Loucy (cell line): Measurements from ENCODE around the gene QSER1.
A peak's percentile ranks its signal among the peaks of the same experiment; 100 is the strongest.

ENCODE experiments used
- H2AFZ ChIP-seq: fragments of 200-600 bp; sonication (generic); 2 replicates; pipeline ENCODE4 v1.6.0; 2016; ENCODE audit warnings: antibody characterized with exemption, mild to moderate bottlenecking, low read length, moderate library complexity
- H3F3A ChIP-seq: fragments of 200-600 bp; 2 replicates; pipeline ENCODE4 v1.6.0; 2016; ENCODE audit warnings: antibody characterized with exemption, low read depth, mild to moderate bottlenecking
- H3K27me3 ChIP-seq: fragments of 200-600 bp; sonication (generic); 2 replicates; pipeline ENCODE4 v1.6.1; 2014; ENCODE audit warnings: low read length, mild to moderate bottlenecking; ENCODE audit not compliant: insufficient read depth, poor library complexity, severe bottlenecking
- H3K36me3 ChIP-seq: fragments of 200-600 bp; sonication (generic); 2 replicates; pipeline ENCODE4 v1.6.1; 2016; ENCODE audit warnings: low read length; ENCODE audit not compliant: insufficient read depth
- H3K4me1 ChIP-seq: fragments of 200-600 bp; sonication (generic); 2 replicates; pipeline ENCODE4 v1.5.1; 2014; ENCODE audit warnings: low read length, mild to moderate bottlenecking; ENCODE audit not compliant: insufficient read depth, poor library complexity, severe bottlenecking
- H3K4me2 ChIP-seq: fragments of 200-600 bp; sonication (generic); 2 replicates; pipeline ENCODE4 v1.6.0; 2014; ENCODE audit warnings: antibody characterized with exemption, low read length, low read depth, mild to moderate bottlenecking; ENCODE audit not compliant: poor library complexity, severe bottlenecking
- H3K4me3 ChIP-seq: fragments of 200-600 bp; sonication (generic); 2 replicates; pipeline ENCODE4 v1.5.1; 2014; ENCODE audit warnings: low read length, mild to moderate bottlenecking, mixed read lengths; ENCODE audit not compliant: poor library complexity, severe bottlenecking
- H3K79me2 ChIP-seq: fragments of 200-600 bp; sonication (generic); 2 replicates; pipeline ENCODE4 v1.6.1; 2014; ENCODE audit warnings: low read length; ENCODE audit not compliant: insufficient read depth
- H3K9ac ChIP-seq: fragments of 200-600 bp; sonication (generic); 2 replicates; pipeline ENCODE4 v1.6.0; 2014; ENCODE audit warnings: mild to moderate bottlenecking, low read depth, low read length, moderate library complexity; ENCODE audit not compliant: poor library complexity, severe bottlenecking
- H3K9me2 ChIP-seq: fragments of 200-600 bp; sonication (generic); replicated peaks from 2 replicates; pipeline ENCODE4 v1.6.1; 2016; ENCODE audit warnings: low read depth, low read length, mixed read lengths
- H3K9me3 ChIP-seq: fragments of 200-600 bp; sonication (generic); 2 replicates; pipeline ENCODE4 v1.6.1; 2014; ENCODE audit warnings: mild to moderate bottlenecking, antibody characterized with exemption, low read length, low read depth; ENCODE audit not compliant: insufficient read depth
- H4K20me1 ChIP-seq: fragments of 200-600 bp; sonication (generic); 2 replicates; pipeline ENCODE4 v1.6.0; 2014; ENCODE audit warnings: antibody characterized with exemption, low read length, mild to moderate bottlenecking; ENCODE audit not compliant: insufficient read depth, poor library complexity, severe bottlenecking
- EZH2phosphoT487 ChIP-seq: fragments of 200-600 bp; IDR thresholded peaks from 2 replicates; pipeline ENCODE4 v1.6.1; 2018; ENCODE audit warnings: antibody characterized with exemption, mild to moderate bottlenecking, moderate library complexity, borderline replicate concordance
- TF ChIP-seq, protein P1 (sequence below): fragments of 200-600 bp; sonication (generic); conservative IDR thresholded peaks from 2 replicates; pipeline ENCODE4 v1.5.1; 2014; ENCODE audit warnings: mild to moderate bottlenecking, antibody characterized with exemption, low read length

The QSER1 gene

DNA sequence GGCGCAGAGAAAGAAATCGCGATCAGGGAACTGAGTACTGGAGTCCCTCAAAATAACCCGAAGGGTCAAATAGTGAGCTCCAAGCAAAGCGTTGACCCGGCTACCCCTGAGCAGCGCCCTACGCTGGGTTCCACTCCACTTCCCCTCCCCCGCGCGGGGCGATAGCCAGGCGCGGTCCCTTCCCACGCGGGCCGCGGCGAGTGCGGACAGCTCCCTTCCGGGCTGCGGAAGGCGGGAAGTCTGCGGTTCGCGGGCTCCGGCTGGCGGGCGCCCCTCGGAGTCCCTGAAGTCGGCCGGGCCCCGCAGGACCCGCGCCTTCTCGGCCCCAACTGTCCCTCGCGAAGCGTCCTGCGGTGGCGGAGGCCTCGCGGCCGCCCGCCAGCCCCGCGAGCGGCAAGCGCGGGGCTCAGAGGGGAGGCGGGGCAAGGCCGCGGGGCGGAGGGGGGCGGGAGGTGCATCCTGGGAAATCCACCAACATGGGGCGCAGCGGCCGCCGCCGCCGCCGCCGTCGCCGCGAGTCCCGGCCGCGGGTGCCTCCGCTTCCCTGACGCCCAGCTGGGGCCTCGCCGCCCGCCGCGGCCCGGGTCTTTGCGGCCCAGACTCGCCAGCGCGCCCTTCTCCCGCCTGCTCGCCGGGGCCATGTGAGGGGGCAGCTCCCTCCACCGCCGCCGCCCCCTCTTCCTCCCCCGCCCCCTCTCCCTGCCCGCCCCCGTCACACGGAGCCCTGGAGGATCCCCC is at the start of gene QSER1:
TSS of gene QSER1 (plus strand) at position 457 of the 738 bp plus-strand sequence. CDS start 315 bp downstream, outside the sequence.
- peak within 1 kb of the TSS; percentile 94 for H3K9ac ChIP-seq
- 0 out of 2 replicates have a peak, but pooled peaks cover 3% of the 10 kb centered on the region for H3F3A ChIP-seq
- peaks cover 35% of the 10 kb centered on the region for H3K4me1 ChIP-seq
- TF ChIP-seq, protein P1, sequence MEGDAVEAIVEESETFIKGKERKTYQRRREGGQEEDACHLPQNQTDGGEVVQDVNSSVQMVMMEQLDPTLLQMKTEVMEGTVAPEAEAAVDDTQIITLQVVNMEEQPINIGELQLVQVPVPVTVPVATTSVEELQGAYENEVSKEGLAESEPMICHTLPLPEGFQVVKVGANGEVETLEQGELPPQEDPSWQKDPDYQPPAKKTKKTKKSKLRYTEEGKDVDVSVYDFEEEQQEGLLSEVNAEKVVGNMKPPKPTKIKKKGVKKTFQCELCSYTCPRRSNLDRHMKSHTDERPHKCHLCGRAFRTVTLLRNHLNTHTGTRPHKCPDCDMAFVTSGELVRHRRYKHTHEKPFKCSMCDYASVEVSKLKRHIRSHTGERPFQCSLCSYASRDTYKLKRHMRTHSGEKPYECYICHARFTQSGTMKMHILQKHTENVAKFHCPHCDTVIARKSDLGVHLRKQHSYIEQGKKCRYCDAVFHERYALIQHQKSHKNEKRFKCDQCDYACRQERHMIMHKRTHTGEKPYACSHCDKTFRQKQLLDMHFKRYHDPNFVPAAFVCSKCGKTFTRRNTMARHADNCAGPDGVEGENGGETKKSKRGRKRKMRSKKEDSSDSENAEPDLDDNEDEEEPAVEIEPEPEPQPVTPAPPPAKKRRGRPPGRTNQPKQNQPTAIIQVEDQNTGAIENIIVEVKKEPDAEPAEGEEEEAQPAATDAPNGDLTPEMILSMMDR = no peak
- TF ChIP-seq EZH2phosphoT487 = no peak
- H3K4me2 ChIP-seq = peak within 1 kb of the TSS; percentile 96
- no peaks in the 10 kb centered on the region for H3K9me2 ChIP-seq
- H4K20me1 ChIP-seq = peaks cover 32% of the 10 kb centered on the region
- H2AFZ ChIP-seq = peak within 1 kb of the TSS; percentile 94
- peak within 1 kb of the TSS; percentile 87 for H3K4me3 ChIP-seq
- H3K27me3 ChIP-seq = no peaks in the 10 kb centered on the region
- no peaks in the 10 kb centered on the region for H3K9me3 ChIP-seq
- peaks cover 43% of the 10 kb centered on the region for H3K79me2 ChIP-seq
- no peaks in the 10 kb centered on the region for H3K36me3 ChIP-seq

DNA sequence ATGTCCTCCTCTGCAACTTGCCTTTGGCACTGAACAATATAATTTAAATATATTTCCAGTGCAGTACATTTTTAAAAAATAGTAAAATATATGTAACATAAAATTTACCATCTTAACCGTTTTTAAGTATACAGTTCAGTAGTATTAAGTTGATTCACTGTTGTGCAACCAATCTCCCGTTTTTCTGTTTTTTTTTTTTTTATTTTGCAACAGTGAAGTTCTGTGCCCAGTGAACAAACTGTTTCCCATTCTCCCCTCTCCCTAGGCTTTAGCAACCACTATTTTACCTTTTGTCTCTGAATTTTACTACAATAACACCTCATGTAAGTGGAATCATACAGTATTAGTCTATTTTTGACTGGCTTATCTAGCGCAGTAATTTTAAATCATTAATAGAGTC is 49.1 kb upstream of the QSER1 start:
- Histone ChIP-seq H3F3A (no peaks in the 10 kb centered on the region), H3K9me2 (no peaks in the 10 kb centered on the region), H4K20me1 (no peaks in the 10 kb centered on the region), H3K79me2 (no peaks in the 10 kb centered on the region), H3K4me2 (no peak overlapping the region), H2AFZ (no peak overlapping the region), H3K27me3 (no peaks in the 10 kb centered on the region), H3K9me3 (no peaks in the 10 kb centered on the region), H3K4me1 (no peaks in the 10 kb centered on the region), H3K36me3 (no peaks in the 10 kb centered on the region), H3K4me3 (no peak overlapping the region), H3K9ac (no peak overlapping the region)
- TF ChIP-seq, protein P1 = no peak
- no peak for TF ChIP-seq EZH2phosphoT487

DNA sequence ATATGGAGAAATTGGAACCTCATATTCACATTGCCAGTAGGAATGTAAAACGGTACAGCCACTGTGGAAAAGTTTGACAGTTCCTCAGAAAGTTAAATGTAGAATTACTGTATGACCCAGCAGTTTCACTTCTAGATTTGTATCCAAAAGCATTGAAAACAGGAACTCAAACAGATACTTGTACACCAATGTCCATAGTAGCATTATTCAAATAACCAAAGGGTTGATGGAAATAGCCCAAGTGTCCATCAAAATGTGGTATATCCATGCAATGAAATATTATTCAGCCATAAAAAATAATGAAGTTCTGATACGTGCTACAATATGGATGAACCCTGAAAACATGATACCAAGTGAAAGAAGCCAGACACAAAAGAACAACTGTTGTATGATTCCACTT is 45.1 kb upstream of the QSER1 start:
- Histone ChIP-seq H3K36me3 (no peaks in the 10 kb centered on the region), H4K20me1 (no peaks in the 10 kb centered on the region), H3K9me2 (no peaks in the 10 kb centered on the region), H3K4me1 (no peaks in the 10 kb centered on the region), H3F3A (no peaks in the 10 kb centered on the region), H3K4me2 (no peak overlapping the region), H3K9me3 (no peaks in the 10 kb centered on the region), H3K27me3 (no peaks in the 10 kb centered on the region), H2AFZ (no peak overlapping the region), H3K79me2 (no peaks in the 10 kb centered on the region), H3K9ac (no peak overlapping the region), H3K4me3 (no peak overlapping the region)
- no peak for TF ChIP-seq EZH2phosphoT487
- TF ChIP-seq, protein P1 = no peak
